ENCODE measurements around the gene GDPD5. TPM values are rescaled to one million over a fixed set of nuclear protein-coding genes. Genes with fewer than 3 reads are reported as not detected.

GDPD5 gene
- total and polyA plus RNA-seq, 11 donors, result 2.0 to 12.5 (median 4.9) TPM

- H3K4me3 ChIP-seq, result no peak overlapping the region
- no peaks in the 10 kb centered on the region for H3K27me3 ChIP-seq
- WGBS, 4 donors, result 88 to 96% (median 94%) methylated on average over 6 of the region's 6 CpGs
- peaks cover 0 to 11% (median under 1%) of the 10 kb centered on the region in 12 donors for H3K4me1 ChIP-seq
- intact Hi-C loops (cut with DNase I), result loop anchor here in 2 of 10 donors (5.0 kb wide), 2 partner anchors 61 to 66 kb away; partner anchors contain the start of gene GDPD5 (in 1 of the 2)
- ATAC-seq, result no peak
- no peaks in the 10 kb centered on the region for H3K36me3 ChIP-seq
- no peak overlapping the region for H3K27ac ChIP-seq
- no peak for TF ChIP-seq POLR2A (IDR thresholded peaks at IDR 0.05)
- TF ChIP-seq CTCF (IDR thresholded peaks at IDR 0.05), result no peak
- DNase-seq, result peak in 1 of 5 donors; percentile 10
- H3K9me3 ChIP-seq, result no peaks in the 10 kb centered on the region
Observed at GRCh38 chr11:75461151-75461550, 64.6 kb downstream of the GDPD5 start.

GRCh38 chr11:75456596-75457183, 69.1 kb downstream of the GDPD5 start:
- WGBS, 4 donors, result 82 to 93% (median 88%) methylated on average over 5 to 14 of the region's 14 CpGs
- DNase-seq (peak in 1 of 5 donors; percentile 36), ATAC-seq (peak in 1 of 4 donors; percentile 16)
- no peak overlapping the region for H3K4me3 ChIP-seq
- H3K9me3 ChIP-seq, result no peaks in the 10 kb centered on the region
- intact Hi-C loops (cut with DNase I), result no loop called here
- H3K27ac ChIP-seq, result no peak overlapping the region
- no peaks in the 10 kb centered on the region for H3K36me3 ChIP-seq
- TF ChIP-seq POLR2A (IDR thresholded peaks at IDR 0.05), result no peak
- no peak for TF ChIP-seq CTCF (IDR thresholded peaks at IDR 0.05)
- H3K27me3 ChIP-seq, result no peaks in the 10 kb centered on the region
- H3K4me1 ChIP-seq, result peaks cover 0 to 5% (median 0%) of the 10 kb centered on the region in 12 donors

GRCh38 chr11:75454987-75455386, 70.8 kb downstream of the GDPD5 start:
- peak in 1 of 5 donors; percentile 18 for DNase-seq
- H3K9me3 ChIP-seq, result no peaks in the 10 kb centered on the region
- no peak for TF ChIP-seq CTCF (IDR thresholded peaks at IDR 0.05)
- no peak for TF ChIP-seq POLR2A (IDR thresholded peaks at IDR 0.05)
- no peaks in the 10 kb centered on the region for H3K36me3 ChIP-seq
- peaks cover 0 to 5% (median 0%) of the 10 kb centered on the region in 12 donors for H3K4me1 ChIP-seq
- no peak for ATAC-seq
- H3K27ac ChIP-seq, result no peak overlapping the region
- H3K27me3 ChIP-seq, result no peaks in the 10 kb centered on the region
- WGBS, 4 donors, result 86 to 94% (median 90%) methylated on average over 4 to 5 of the region's 5 CpGs
- intact Hi-C loops (cut with DNase I), result no loop called here
- H3K4me3 ChIP-seq, result no peak overlapping the region

DNA sequence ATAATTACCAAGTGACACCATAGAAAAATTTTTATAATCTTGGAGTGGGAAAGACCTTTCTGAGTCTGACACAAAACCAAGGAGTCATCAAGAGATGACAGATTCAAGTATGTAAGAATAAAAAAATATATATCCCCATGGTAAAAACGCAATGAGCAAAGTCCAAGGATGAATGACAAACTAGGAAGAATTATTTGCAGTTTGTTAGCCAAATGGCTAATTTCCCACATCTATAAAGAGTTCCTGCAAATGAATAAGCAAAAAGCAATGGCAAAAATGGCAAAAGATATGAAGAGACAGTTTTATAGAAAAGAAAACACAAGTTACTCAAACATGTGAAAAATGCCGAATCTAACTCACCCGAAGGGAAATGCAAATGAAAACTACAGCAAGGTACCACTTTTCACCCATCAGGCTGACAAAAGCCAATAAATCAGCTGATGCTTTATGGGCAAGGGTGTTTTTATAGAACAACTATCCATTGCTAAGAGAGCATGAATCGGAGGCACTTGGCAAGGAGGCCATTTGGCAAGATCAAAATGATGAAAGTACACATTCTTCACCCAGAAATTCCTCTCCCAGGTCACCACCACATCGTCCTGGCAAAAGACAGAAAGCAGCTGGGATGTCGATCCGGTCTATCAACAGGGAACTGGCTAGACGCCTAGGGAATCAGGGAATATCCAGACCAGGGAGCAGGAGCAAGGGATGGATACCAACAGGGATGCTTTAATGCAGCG, 71.7 kb downstream of the GDPD5 start:
- TF ChIP-seq POLR2A (IDR thresholded peaks at IDR 0.05) (no peak), CTCF (IDR thresholded peaks at IDR 0.05) (no peak)
- 77 to 85% (median 82%) methylated on average over 9 of the region's 9 CpGs for WGBS, 4 donors
- no peak for ATAC-seq
- no peaks in the 10 kb centered on the region for H3K27me3 ChIP-seq
- DNase-seq, result no peak
- no peaks in the 10 kb centered on the region for H3K9me3 ChIP-seq
- H3K27ac ChIP-seq, result no peak overlapping the region
- no peaks in the 10 kb centered on the region for H3K36me3 ChIP-seq
- H3K4me1 ChIP-seq, result peaks cover 0 to 5% (median 0%) of the 10 kb centered on the region in 12 donors
- no peak overlapping the region for H3K4me3 ChIP-seq
- intact Hi-C loops (cut with DNase I), result no loop called here
